ENCODE data around the gene PACRG. TPM values are rescaled to one million over a fixed set of nuclear protein-coding genes. Genes with fewer than 3 reads are reported as not detected.
A peak's percentile ranks its signal among the peaks of the same experiment; 100 is the strongest.

Gene PACRG
- total RNA-seq, 4 donors from 2014 or later, result 1.5 to 10.4 (median 2.1) TPM

DNA sequence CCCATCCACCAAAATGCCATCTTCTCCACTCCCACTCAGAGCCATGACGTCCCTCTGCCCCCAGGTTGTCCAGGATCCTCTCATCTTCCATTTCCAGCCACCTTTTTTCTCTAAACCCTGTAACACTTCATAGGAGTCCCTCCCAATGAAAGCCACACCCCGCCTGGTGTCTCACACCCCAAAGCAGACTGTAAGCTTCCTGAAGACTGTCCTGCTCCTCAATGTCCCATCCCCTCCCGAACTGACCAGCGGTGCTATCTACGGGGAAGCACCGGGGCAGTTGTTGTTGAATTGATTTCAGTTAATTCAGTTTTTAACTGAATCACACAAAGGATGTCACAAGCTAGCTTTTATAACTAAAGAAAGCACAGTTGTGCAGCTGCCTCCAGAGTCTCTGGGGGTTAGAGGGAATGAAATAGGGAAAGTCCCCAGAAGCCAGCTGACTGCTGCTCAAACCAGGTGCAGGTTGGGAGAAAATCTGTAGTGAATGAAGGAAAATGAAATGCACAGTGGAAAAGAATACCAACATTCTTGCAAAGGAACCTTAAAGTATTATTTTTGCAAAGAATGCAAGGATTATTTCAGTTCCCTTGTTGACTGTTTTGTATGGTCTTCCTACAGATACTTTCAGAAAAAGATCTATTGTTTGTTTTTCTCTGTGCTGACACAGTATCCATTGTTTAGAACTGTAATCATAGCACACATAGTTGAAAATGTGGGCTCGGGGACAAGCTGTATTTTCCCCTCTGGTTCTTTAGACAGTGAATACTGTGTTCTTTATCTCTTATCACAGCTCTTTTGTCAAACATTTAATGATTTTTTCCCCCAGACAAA lies 464.1 kb downstream of the PACRG start:
- Histone ChIP-seq H3K27me3 (no peaks in the 10 kb centered on the region), H3K9me3 (no peaks in the 10 kb centered on the region), H3K4me1 (peaks cover 0 to 26% (median 9%) of the 10 kb centered on the region in 4 donors), H3K27ac (peak overlapping the region; percentile 42 to 88 (median 76)), H3K36me3 (no peaks in the 10 kb centered on the region), H3K4me3 (no peak overlapping the region)
- no peak for DNase-seq (ENCODE audit: low spot score in 2 of 2)
- TF ChIP-seq, protein P1, sequence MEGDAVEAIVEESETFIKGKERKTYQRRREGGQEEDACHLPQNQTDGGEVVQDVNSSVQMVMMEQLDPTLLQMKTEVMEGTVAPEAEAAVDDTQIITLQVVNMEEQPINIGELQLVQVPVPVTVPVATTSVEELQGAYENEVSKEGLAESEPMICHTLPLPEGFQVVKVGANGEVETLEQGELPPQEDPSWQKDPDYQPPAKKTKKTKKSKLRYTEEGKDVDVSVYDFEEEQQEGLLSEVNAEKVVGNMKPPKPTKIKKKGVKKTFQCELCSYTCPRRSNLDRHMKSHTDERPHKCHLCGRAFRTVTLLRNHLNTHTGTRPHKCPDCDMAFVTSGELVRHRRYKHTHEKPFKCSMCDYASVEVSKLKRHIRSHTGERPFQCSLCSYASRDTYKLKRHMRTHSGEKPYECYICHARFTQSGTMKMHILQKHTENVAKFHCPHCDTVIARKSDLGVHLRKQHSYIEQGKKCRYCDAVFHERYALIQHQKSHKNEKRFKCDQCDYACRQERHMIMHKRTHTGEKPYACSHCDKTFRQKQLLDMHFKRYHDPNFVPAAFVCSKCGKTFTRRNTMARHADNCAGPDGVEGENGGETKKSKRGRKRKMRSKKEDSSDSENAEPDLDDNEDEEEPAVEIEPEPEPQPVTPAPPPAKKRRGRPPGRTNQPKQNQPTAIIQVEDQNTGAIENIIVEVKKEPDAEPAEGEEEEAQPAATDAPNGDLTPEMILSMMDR (IDR thresholded peaks at IDR 0.05), result no peak
- TF ChIP-seq POLR2A (IDR thresholded peaks at IDR 0.05) (peak in 1 of 2 donors; percentile 10), EP300 (IDR thresholded peaks at IDR 0.05) (peak; percentile 57 to 59)
- 27 to 39% methylated on average over 7 of the region's 7 CpGs for WGBS, 2 donors

DNA sequence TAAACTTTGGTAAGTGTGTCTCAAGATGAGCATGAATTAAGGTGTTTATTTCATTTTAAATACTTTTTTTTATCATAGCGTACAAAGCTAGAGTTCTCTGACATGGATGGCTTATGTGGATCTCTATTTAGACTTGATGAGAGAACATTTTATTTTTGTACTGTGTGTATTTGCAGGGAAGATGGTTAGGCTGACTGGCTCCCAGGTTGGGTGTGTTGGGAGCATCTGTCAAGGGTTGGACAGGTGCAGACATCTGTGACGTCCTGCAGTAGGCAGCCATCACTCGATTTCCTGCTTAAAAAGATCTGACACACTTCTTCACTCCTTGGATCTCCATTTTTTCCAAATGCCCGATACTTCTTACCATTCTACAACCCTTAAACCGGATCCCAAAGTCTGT lies 464.8 kb downstream of the PACRG start:
- WGBS, 2 donors, result 42 to 51% methylated on average over 5 of the region's 5 CpGs
- no peak overlapping the region for H3K4me3 ChIP-seq
- TF ChIP-seq, protein P1 (IDR thresholded peaks at IDR 0.05), result no peak
- H3K4me1 ChIP-seq, result peaks cover 0 to 25% (median 9%) of the 10 kb centered on the region in 4 donors
- no peak for DNase-seq (ENCODE audit: low spot score in 2 of 2)
- no peaks in the 10 kb centered on the region for H3K9me3 ChIP-seq
- peak overlapping the region in 3 of 4 donors; percentile 72 to 88 (median 80) for H3K27ac ChIP-seq
- H3K27me3 ChIP-seq, result no peaks in the 10 kb centered on the region
- H3K36me3 ChIP-seq, result no peaks in the 10 kb centered on the region

DNA sequence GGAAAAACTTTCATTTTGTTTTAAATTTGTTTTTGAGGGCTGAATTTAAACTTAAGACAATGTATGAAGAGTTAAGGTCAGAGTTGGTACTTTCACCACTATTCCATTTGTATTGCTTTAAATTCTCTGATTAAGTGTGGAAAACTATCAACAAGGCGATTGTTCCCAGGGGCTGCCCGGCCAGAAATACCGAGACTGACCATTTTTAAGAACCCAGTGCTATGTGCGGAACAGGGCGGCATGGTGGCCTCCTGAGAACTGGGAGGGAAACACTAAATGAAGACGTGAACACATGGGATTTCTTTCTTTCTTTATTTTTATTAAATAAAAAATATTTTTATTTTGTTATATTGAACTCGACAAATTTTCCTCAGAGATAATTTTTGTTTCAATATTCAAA lies 465.6 kb downstream of the PACRG start:
- Histone ChIP-seq H3K4me3 (no peak overlapping the region), H3K27ac (peak overlapping the region in 3 of 4 donors; percentile 72 to 88 (median 80)), H3K36me3 (no peaks in the 10 kb centered on the region), H3K9me3 (no peaks in the 10 kb centered on the region), H3K4me1 (peaks cover 0 to 23% (median 9%) of the 10 kb centered on the region in 4 donors), H3K27me3 (no peaks in the 10 kb centered on the region)
- WGBS, 2 donors, result 52 to 54% methylated on average over 7 of the region's 7 CpGs
- TF ChIP-seq, protein P1 (IDR thresholded peaks at IDR 0.05), result no peak
- TF ChIP-seq EP300 (IDR thresholded peaks at IDR 0.05) (no peak), POLR2A (IDR thresholded peaks at IDR 0.05) (no peak)
- DNase-seq (ENCODE audit: low spot score in 2 of 2), result no peak

DNA sequence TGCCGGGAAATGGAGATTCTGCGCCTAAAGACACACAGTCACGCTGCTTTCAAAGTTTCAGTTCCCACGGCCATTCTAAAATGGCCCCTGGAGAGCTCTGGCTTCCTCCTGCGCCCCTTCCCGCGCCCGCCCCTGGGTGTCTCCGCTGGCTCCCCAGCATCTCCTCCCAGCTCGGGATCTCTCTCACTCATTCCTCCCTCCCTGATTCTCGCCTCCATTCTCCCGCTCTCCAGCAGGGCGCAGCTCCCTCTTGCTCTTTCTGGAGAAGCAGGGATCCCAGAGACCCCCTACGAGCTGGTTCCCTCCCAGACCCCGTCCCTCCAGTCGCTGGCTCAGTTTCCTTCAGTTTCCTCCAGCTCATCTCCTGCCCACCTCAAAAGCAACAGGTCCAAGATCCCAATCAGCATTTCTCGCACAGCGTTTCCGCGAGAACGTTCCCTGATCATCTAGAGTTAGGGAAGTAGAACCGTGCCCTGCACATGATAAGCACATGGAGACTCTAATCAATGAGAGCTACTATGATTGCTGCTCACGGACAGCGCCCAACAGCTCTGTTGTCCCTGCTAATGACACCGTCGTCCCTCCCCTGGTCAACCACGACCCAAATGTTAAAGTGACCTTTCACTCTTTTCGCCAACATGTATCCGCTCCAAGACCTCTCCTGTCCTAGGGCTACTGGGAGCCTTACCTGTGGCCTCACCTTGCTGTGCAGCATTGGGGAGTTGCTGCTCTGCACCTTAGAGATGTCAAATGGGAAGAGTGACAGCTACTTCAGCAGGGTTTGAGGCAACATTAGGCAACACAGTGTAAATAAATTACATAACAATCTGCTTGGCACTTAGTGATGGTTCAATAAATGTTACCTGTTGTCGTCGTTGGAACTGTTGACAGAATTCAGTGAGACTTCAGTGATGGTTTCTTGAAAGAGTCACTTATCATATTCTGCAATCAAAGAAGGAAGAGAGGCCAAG lies 468.2 kb downstream of the PACRG start:
- no peak for DNase-seq (ENCODE audit: low spot score in 2 of 2)
- H3K9me3 ChIP-seq, result no peaks in the 10 kb centered on the region
- H3K27ac ChIP-seq, result peak overlapping the region in 3 of 4 donors; percentile 32 to 88 (median 37)
- 93 to 94% methylated on average over 31 of the region's 31 CpGs for WGBS, 2 donors
- H3K4me1 ChIP-seq, result peaks cover 0 to 15% (median 9%) of the 10 kb centered on the region in 4 donors
- no peaks in the 10 kb centered on the region for H3K36me3 ChIP-seq
- no peak overlapping the region for H3K4me3 ChIP-seq
- H3K27me3 ChIP-seq, result no peaks in the 10 kb centered on the region
- no peak for TF ChIP-seq POLR2A (IDR thresholded peaks at IDR 0.05)
- TF ChIP-seq EP300 (IDR thresholded peaks at IDR 0.05), result no peak
- TF ChIP-seq, protein P1 (IDR thresholded peaks at IDR 0.05), result no peak
